HG03457 (cell line): ENCODE measurements around the gene COPG1.
"Not testable (repeated sequence)": the region's sequence is repeated elsewhere in the genome, so short reads cannot be mapped to it uniquely, and the experiment has no call there.

Experiments used
- ATAC-seq: cut with Tn5 transposase; IDR thresholded peaks from one replicate; pipeline ENCODE4 v1.9.1; 2021; ENCODE audit warnings: moderate number of reproducible peaks; ENCODE audit not compliant: unreplicated experiment

The COPG1 gene

GRCh38 chr3:129238945-129239705 is 10.3 kb upstream of the COPG1 start:
- no peak for ATAC-seq

GRCh38 chr3:129239991-129240390 is 9.4 kb upstream of the COPG1 start:
- ATAC-seq: no peak

GRCh38 chr3:129240436-129240835 is 9.0 kb upstream of the COPG1 start:
- no peak for ATAC-seq

GRCh38 chr3:129245141-129245540 is 4.3 kb upstream of the COPG1 start:
- no peak for ATAC-seq

- not testable (repeated sequence) for ATAC-seq
Observed at GRCh38 chr3:129245641-129246306, 3.6 kb upstream of the COPG1 start.

GRCh38 chr3:129246636-129247035 is 2.8 kb upstream of the COPG1 start:
- no peak for ATAC-seq

- no peak for ATAC-seq
Observed at GRCh38 chr3:129248286-129248979, 973 bp upstream of the COPG1 start.

- ATAC-seq: no peak
Observed at GRCh38 chr3:129252748-129253147, 3.3 kb downstream of the COPG1 start.

GRCh38 chr3:129254536-129255230 is 5.3 kb downstream of the COPG1 start:
- ATAC-seq: no peak

GRCh38 chr3:129256270-129256669 is 6.9 kb downstream of the COPG1 start:
- ATAC-seq: no peak

GRCh38 chr3:129257609-129258008 is 8.2 kb downstream of the COPG1 start:
- ATAC-seq: no peak

- no peak for ATAC-seq
Observed at GRCh38 chr3:129259612-129260477, 10.4 kb downstream of the COPG1 start.

GRCh38 chr3:129260606-129261005 is 11.2 kb downstream of the COPG1 start:
- no peak for ATAC-seq

- no peak for ATAC-seq
Observed at GRCh38 chr3:129261894-129262293, 12.5 kb downstream of the COPG1 start.

GRCh38 chr3:129263161-129263910 is 13.9 kb downstream of the COPG1 start:
- ATAC-seq: no peak

GRCh38 chr3:129264994-129265393 is 15.6 kb downstream of the COPG1 start:
- ATAC-seq: not testable (repeated sequence)

- no peak for ATAC-seq
Observed at GRCh38 chr3:129266651-129267050, 17.2 kb downstream of the COPG1 start.

- ATAC-seq: no peak
Observed at GRCh38 chr3:129268396-129268795, 19.0 kb downstream of the COPG1 start.

- ATAC-seq: no peak
Observed at GRCh38 chr3:129271674-129272073, 22.3 kb downstream of the COPG1 start.

GRCh38 chr3:129276385-129276784 is 27.0 kb downstream of the COPG1 start:
- ATAC-seq: peak; percentile 77
